Measurements from ENCODE around the gene TAGAP. TPM values are rescaled to one million over a fixed set of nuclear protein-coding genes. Genes with fewer than 3 reads are reported as not detected.

Gene TAGAP
- total RNA-seq, 1 experiment from 2014 or later = 0.13 TPM

GRCh38 chr6:159083146-159083545 is 38.4 kb upstream of the TAGAP start:
- Histone ChIP-seq H3K9me3 (ENCODE audit: control insufficient read depth, insufficient read depth, low read depth, low read length) (no peaks in the 10 kb centered on the region), H3K4me1 (ENCODE audit: control insufficient read depth, insufficient read depth, low read length) (no peaks in the 10 kb centered on the region), H3K27me3 (ENCODE audit: control insufficient read depth, insufficient read depth, low read length) (peaks cover 10% of the 10 kb centered on the region), H3K36me3 (ENCODE audit: control insufficient read depth, insufficient read depth, low read length) (no peaks in the 10 kb centered on the region), H3K27ac (ENCODE audit: low read length) (no peak overlapping the region), H3K4me3 (ENCODE audit: low read depth in 2 of 2, low read length in 2 of 2) (no peak overlapping the region)
- ChIA-PET POLR2A (no interaction called here), CTCF (no interaction called here)
- in situ Hi-C loops (cut with HindIII; ENCODE audit: low pct_unique_long_range_greater_than_20kb, low sequenced_read_pairs) = no loop called here
- BruUV-seq (replicated peaks) = no TSS peak
- no peak for ATAC-seq
- intact Hi-C loops (cut with micrococcal nuclease; ENCODE audit: unreplicated experiment) = no loop called here
- DNase-seq (ENCODE audit: low read depth, low spot score) = no peak
- TF ChIP-seq, protein P1, sequence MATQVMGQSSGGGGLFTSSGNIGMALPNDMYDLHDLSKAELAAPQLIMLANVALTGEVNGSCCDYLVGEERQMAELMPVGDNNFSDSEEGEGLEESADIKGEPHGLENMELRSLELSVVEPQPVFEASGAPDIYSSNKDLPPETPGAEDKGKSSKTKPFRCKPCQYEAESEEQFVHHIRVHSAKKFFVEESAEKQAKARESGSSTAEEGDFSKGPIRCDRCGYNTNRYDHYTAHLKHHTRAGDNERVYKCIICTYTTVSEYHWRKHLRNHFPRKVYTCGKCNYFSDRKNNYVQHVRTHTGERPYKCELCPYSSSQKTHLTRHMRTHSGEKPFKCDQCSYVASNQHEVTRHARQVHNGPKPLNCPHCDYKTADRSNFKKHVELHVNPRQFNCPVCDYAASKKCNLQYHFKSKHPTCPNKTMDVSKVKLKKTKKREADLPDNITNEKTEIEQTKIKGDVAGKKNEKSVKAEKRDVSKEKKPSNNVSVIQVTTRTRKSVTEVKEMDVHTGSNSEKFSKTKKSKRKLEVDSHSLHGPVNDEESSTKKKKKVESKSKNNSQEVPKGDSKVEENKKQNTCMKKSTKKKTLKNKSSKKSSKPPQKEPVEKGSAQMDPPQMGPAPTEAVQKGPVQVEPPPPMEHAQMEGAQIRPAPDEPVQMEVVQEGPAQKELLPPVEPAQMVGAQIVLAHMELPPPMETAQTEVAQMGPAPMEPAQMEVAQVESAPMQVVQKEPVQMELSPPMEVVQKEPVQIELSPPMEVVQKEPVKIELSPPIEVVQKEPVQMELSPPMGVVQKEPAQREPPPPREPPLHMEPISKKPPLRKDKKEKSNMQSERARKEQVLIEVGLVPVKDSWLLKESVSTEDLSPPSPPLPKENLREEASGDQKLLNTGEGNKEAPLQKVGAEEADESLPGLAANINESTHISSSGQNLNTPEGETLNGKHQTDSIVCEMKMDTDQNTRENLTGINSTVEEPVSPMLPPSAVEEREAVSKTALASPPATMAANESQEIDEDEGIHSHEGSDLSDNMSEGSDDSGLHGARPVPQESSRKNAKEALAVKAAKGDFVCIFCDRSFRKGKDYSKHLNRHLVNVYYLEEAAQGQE (IDR thresholded peaks at IDR 0.05; ENCODE audit: insufficient read depth in 1 of 2, low read depth in 2 of 2, low read length in 1 of 2) = no peak
- TF ChIP-seq SIN3A (IDR thresholded peaks at IDR 0.05; ENCODE audit: borderline replicate concordance, insufficient read depth, low read depth, low read length) = no peak
- TF ChIP-seq TCF7L2 (IDR thresholded peaks at IDR 0.05; ENCODE audit: low read depth, low read length) = no peak
- no peak for TF ChIP-seq POLR2AphosphoS5 (IDR thresholded peaks at IDR 0.05; ENCODE audit: low read depth, low read length)
- TF ChIP-seq CTCF (IDR thresholded peaks at IDR 0.05) = no peak

GRCh38 chr6:159082039-159082815 is 37.4 kb upstream of the TAGAP start:
- no peak for ATAC-seq
- TF ChIP-seq SIN3A (IDR thresholded peaks at IDR 0.05; ENCODE audit: borderline replicate concordance, insufficient read depth, low read depth, low read length) = no peak
- TF ChIP-seq, protein P1 (IDR thresholded peaks at IDR 0.05; ENCODE audit: insufficient read depth in 1 of 2, low read depth in 2 of 2, low read length in 1 of 2) = no peak
- Histone ChIP-seq H3K4me3 (ENCODE audit: low read depth in 2 of 2, low read length in 2 of 2) (no peak overlapping the region), H3K4me1 (ENCODE audit: control insufficient read depth, insufficient read depth, low read length) (no peaks in the 10 kb centered on the region), H3K27ac (ENCODE audit: low read length) (no peak overlapping the region), H3K9me3 (ENCODE audit: control insufficient read depth, insufficient read depth, low read depth, low read length) (no peaks in the 10 kb centered on the region), H3K36me3 (ENCODE audit: control insufficient read depth, insufficient read depth, low read length) (no peaks in the 10 kb centered on the region), H3K27me3 (ENCODE audit: control insufficient read depth, insufficient read depth, low read length) (peaks cover 12% of the 10 kb centered on the region)
- in situ Hi-C loops (cut with HindIII; ENCODE audit: low pct_unique_long_range_greater_than_20kb, low sequenced_read_pairs) (no loop called here), intact Hi-C loops (cut with micrococcal nuclease; ENCODE audit: unreplicated experiment) (no loop called here)
- POLR2A ChIA-PET = interaction anchor here (0.6 to 0.7 kb wide), 2 partner anchors 31 to 58 kb away, joined by 3 to 18 read pairs; no protein-coding TSS in a partner anchor
- DNase-seq (ENCODE audit: low read depth, low spot score) = no peak
- CTCF ChIA-PET = no interaction called here
- BruUV-seq (replicated peaks) = no TSS peak
